ENCODE data around the gene CABP4. TPM values are rescaled to one million over a fixed set of nuclear protein-coding genes. Genes with fewer than 3 reads are reported as not detected.

CABP4 gene
- total RNA-seq, 1 donor from 2014 or later: 1.4 TPM

GRCh38 chr11:67466962-67467771 is 12.0 kb downstream of the CABP4 start:
- TF ChIP-seq CTCF (IDR thresholded peaks at IDR 0.05; ENCODE audit: borderline replicate concordance): no peak
- peaks cover 51% of the 10 kb centered on the region for H3K4me1 ChIP-seq
- H3K36me3 ChIP-seq: no peaks in the 10 kb centered on the region
- no peak overlapping the region for H3K4me3 ChIP-seq
- intact Hi-C loops (cut with micrococcal nuclease): no loop called here
- no peaks in the 10 kb centered on the region for H3K9me3 ChIP-seq (replicated peaks)
- H3K27me3 ChIP-seq (ENCODE audit: low read depth): no peaks in the 10 kb centered on the region
- peak overlapping the region; percentile 1 for H3K27ac ChIP-seq (replicated peaks)
- no peak for DNase-seq

GRCh38 chr11:67468056-67468455 is 12.9 kb downstream of the CABP4 start:
- H3K4me1 ChIP-seq: peaks cover 51% of the 10 kb centered on the region

GRCh38 chr11:67468456-67468758 is 13.3 kb downstream of the CABP4 start:
- intact Hi-C loops (cut with micrococcal nuclease): no loop called here
- Histone ChIP-seq H3K36me3 (no peaks in the 10 kb centered on the region), H3K9me3 (replicated peaks) (no peaks in the 10 kb centered on the region), H3K27me3 (ENCODE audit: low read depth) (no peaks in the 10 kb centered on the region), H3K4me1 (peaks cover 48% of the 10 kb centered on the region), H3K27ac (replicated peaks) (peak overlapping the region; percentile 95), H3K4me3 (peak overlapping the region; percentile 83)
- no peak for TF ChIP-seq CTCF (IDR thresholded peaks at IDR 0.05; ENCODE audit: borderline replicate concordance)
- DNase-seq: no peak

More at GRCh38 chr11:67468056-67468455, 12.9 kb downstream of the CABP4 start:
- H3K4me3 ChIP-seq: peak overlapping the region; percentile 83
- intact Hi-C loops (cut with micrococcal nuclease): no loop called here
- peak overlapping the region; percentile 95 for H3K27ac ChIP-seq (replicated peaks)
- TF ChIP-seq CTCF (IDR thresholded peaks at IDR 0.05; ENCODE audit: borderline replicate concordance): no peak
- no peaks in the 10 kb centered on the region for H3K27me3 ChIP-seq (ENCODE audit: low read depth)
- no peaks in the 10 kb centered on the region for H3K9me3 ChIP-seq (replicated peaks)
- no peak for DNase-seq
- no peaks in the 10 kb centered on the region for H3K36me3 ChIP-seq

- intact Hi-C loops (cut with micrococcal nuclease): no loop called here
- Histone ChIP-seq H3K4me3 (peak within 1 kb of the TSS; percentile 83), H3K27me3 (ENCODE audit: low read depth) (no peaks in the 10 kb centered on the region), H3K36me3 (no peaks in the 10 kb centered on the region), H3K4me1 (peaks cover 43% of the 10 kb centered on the region), H3K9me3 (replicated peaks) (no peaks in the 10 kb centered on the region), H3K27ac (replicated peaks) (peak within 1 kb of the TSS; percentile 95)
- DNase-seq: peak; percentile 94
- peak; percentile 56 for TF ChIP-seq CTCF (IDR thresholded peaks at IDR 0.05; ENCODE audit: borderline replicate concordance)
Measured at GRCh38 chr11:67468759-67469507, 13.8 kb downstream of the CABP4 start, which contains the start of gene TMEM134. Gene TMEM134 (minus strand): TSS chr11:67469251. CDS start chr11:67469192, 59 bp downstream.

- TF ChIP-seq CTCF (IDR thresholded peaks at IDR 0.05; ENCODE audit: borderline replicate concordance): no peak
- no peaks in the 10 kb centered on the region for H3K36me3 ChIP-seq
- H3K4me1 ChIP-seq: peaks cover 37% of the 10 kb centered on the region
- no peaks in the 10 kb centered on the region for H3K27me3 ChIP-seq (ENCODE audit: low read depth)
- H3K4me3 ChIP-seq: peak overlapping the region; percentile 83
- peak overlapping the region; percentile 95 for H3K27ac ChIP-seq (replicated peaks)
- DNase-seq: no peak
- intact Hi-C loops (cut with micrococcal nuclease): no loop called here
- H3K9me3 ChIP-seq (replicated peaks): no peaks in the 10 kb centered on the region
Measured at GRCh38 chr11:67469508-67469811, 14.3 kb downstream of the CABP4 start.
